Stimulated activated CD4-positive, alpha-beta T cell treated with anti-CD3 and anti-CD28 coated beads, Interleukin-2, amount 100 ng/mL, for 48 hours (primary cell): Measurements from ENCODE around the gene CA10.

Experiments used
- DNase-seq, 2 donors: peaks; one replicate each; pipeline ENCODE4 v3.0.0-alpha.2; 2020

CA10 gene

DNA sequence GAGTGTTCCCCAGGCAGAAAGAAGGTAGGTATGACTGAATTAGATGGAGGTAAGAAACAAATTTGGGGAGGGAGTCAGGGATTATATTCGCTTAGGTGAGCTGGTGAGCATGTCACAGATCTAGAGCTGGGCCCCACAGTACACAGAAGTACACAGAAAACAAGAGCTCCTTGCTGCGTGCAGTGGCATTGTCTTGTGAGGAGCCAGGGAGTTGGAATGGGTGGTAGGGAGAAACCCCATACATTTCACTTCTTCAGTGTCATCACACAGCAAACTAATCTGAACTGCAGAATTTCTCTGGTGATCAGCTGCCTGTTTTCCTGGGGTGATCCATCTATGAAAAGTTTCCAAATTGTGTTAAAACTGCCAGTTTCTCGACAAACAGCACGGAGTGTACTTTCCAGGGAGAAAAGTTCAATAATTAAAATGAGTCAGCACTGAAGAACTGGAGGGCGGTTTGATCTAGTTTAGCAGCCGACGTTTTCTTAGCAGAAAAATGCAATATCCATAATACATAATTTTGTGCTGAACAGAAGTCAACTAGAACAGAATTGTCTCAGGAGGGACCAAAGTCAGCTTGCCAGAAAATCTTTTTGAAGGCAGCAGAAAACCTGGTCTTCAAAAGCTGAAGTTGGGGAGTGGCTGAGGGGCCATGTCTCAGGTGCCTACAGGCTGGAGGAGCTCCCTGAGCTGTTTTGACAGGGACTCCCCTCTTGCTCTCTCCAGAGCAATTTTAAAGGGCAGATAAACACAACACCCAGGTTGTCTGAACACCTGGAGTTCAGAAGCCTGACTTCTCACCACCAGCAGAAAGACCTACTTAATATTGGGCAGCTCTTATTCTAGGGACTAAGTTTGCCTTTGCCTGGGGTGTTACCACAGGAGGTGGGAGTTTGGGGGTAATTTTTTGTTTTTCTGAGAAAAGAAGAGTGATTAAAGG, 448.6 kb downstream of the CA10 start:
- DNase-seq = no peak

DNA sequence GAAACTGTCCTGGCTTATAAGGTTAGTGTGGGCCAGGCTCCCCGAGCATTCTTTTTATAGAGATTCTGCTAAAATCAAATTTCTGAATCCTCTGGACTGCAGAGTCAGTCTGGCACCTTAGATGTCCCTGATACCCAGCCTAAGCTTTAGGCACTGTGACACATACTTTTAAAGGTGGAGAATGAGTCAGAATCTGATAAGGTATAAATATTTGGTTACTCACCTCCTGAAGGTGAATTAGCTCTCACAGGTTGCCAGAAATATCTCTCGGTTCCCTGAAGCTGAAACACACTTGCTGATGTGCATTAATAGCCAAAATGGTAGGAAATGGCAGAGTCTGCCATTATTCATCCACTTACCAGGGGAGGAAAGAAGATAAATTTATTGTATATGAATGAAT, 451.3 kb downstream of the CA10 start:
- no peak for DNase-seq

GRCh38 chr17:51706093-51706492, 452.4 kb downstream of the CA10 start:
- DNase-seq = no peak

DNA sequence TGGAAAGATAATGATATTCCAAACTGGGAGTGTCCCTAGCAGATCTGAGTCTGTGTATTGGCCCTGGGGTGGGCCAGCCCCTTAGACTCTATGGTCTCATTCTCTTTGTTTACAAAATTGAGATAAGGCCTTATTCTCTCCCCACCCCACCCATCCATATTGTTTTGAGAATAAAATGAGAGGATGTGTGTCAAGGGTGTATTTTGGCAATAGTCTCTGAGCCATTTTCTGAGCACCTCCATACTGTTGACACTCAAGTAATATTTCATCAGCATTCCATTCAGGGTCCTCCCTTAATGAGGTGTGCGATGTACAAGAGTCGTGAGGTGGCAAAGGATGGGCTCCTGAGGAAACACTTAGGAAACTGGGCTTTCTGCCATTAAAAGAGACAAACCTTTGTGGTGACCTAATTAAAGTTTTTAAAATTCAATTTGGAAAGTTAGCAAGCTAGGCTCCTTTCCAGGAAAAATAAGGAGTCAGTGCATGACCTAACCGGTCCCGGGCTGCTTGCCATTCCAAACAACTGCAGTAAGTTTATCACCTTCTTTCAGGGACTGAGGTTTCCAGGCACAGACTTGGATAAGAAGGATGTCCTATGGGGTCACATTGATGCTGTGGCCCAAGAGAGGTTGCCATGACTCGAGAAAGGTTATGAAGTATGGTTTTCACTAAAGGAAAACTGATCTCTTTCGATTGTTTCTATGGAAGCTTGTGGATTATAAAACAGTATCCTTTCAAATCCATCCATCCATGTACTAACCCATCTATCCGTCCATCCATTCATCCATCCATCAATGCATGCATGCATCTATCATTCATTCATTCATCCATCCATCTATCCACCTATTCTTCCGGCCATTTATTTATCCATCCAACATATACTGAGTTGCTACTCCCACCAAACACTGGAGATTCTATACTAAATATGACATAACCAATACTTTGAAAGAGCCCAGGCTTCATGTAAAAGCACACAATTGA, 454.9 kb downstream of the CA10 start:
- DNase-seq = no peak

DNA sequence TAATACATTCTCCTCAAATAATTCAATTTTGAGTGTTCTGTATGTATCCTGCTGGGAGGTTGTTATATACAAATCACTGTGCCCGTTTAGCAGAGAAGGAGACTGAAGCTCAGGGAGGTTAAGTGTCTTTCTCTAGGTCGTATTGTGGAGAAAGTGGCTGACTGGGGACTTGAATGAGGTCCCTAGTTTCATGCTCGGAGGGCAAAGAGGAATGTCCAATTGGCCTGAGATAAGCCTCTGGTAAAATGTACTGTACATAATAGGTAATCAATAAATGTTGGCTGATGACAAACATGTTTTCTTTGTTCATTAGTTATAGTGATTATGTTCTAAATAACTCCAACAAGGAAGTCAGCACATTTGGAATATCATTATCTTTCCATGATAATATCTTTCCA, 455.6 kb downstream of the CA10 start:
- no peak for DNase-seq

- no peak for DNase-seq
Measured at GRCh38 chr17:51701501-51701900, 457.0 kb downstream of the CA10 start.

DNA sequence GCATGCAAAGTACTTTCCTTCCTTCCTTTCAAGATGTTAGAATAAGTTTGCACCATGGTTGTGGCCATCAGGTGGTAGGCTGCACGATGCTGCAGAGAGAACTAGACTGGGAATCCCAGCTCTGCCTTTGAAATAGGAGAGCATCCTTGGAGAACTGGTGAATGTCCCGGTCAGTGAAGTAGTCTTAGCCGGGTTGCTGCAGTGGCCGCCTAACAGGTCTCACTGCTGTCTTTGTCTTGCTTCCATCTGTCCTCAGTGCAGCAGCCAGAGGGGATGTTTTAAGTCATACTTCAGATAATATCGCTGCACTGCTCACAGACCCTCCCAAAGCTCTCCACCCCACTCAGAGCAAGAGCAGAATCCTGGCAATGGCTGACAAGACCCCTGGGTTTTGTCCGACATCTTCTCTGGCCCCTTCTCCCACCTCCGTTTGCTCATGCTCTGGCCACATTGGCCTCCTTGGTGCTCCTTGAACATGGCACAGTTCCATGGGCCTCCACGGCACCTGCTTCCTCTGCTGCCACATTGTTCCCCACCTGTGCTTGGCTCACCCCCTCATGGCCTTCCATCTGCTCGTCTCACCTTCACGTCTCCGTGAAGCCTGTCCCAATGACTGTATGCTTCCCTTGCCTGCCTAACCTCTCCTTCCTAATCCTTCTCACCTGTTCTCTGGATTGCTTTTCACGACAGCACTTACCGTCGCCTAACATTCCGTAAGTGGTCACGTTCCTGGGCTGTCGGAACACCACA, 458.3 kb downstream of the CA10 start:
- DNase-seq = no peak

- DNase-seq = no peak
Measured at GRCh38 chr17:51699303-51699702, 459.2 kb downstream of the CA10 start.

DNA sequence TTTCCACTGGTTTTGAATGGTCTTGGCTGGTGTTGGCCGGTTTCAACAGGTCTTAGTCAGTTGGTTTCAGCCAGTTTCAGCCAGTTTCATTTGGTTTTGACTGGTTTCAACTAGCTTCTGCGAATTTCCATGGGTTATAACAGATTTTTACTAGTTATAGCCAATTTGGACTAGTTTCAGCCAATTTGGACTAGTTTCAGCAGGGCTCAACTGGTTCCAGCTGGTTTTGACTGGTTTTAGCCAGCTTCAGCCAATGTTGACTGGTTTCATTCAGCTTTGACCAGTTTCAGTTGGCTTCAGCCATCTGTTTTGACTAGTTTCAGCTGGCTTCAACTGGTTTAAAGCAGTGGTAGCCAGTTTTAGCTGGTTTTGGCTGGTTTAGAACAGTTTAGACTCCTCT, 465.6 kb downstream of the CA10 start:
- DNase-seq = no peak

- no peak for DNase-seq
Measured at GRCh38 chr17:51687887-51688286, 470.6 kb downstream of the CA10 start.

- DNase-seq = no peak
Measured at GRCh38 chr17:51685287-51685909, 473.1 kb downstream of the CA10 start.

GRCh38 chr17:51684214-51684613, 474.3 kb downstream of the CA10 start:
- no peak for DNase-seq

GRCh38 chr17:51683291-51683690, 475.2 kb downstream of the CA10 start:
- DNase-seq = no peak

DNA sequence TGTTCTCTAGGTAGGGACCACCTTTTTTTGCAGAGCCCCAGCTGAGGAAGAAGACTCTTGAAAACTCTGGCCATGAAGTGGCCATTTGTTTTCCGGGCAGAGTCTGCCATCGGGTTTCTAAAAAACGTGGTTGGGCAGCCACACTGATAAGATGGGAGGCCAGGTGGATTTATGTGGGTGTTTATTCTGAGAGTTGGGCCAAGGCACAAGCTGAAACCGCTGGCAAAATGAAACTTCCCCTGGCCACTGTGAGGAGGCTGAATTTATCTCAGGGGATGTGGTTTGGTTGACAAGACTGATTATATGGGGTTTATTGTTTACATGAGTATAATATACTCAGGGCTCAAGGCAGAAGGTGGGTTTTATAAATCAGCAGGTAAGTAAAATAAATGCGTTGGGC, 476.4 kb downstream of the CA10 start:
- no peak for DNase-seq

DNA sequence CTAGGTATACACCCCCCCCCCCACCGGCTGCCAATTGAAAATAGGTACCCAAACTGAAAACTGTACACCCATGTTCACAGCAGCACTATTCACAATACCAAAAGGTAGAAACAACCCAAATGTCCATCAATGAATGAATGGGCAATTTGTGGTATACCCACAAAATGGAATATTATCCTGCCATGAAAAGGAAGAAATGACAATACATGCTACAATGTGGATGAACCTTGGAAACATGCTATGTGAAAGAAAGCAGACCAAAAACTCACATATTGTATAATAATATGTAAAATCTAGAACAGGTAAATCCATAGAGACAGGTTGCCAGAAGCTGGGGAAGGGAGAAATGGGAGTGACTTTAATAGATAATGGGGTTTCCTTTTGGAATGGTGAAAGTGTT, 480.6 kb downstream of the CA10 start:
- DNase-seq = no peak

- DNase-seq = no peak
Measured at GRCh38 chr17:51676691-51677487, 481.6 kb downstream of the CA10 start.

DNA sequence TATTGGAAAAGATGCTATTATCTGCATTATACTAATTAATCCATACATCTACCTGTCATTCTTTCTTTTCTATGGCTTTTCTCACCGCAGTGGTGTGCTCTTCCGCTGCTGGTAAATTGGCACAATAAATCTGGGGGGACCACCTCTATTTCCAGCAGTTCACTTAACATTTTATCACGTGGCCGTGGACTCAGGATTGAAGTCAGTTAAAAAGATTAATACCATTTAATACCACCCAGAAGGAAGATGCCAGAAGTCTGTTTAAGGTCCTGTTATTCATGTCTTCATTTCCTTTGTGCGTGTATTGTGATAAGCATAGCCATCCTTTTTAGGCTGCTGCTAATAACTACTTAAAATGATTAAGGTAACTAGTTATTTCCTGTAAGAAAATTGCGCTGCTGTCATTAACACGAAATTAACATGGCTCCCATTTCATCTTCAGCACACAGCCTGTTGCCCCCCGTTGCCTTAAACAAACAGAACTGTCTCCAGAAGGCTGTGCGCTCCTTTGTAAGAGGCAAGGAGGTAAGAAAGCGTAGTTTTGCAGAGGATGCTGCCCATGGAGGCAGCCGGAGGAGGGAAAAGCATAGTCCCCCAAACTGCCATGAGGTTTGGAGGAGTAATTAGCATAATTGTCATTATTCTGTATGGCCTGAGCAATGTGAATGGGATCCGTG, 483.8 kb downstream of the CA10 start:
- DNase-seq = no peak

GRCh38 chr17:51673070-51673469, 485.4 kb downstream of the CA10 start:
- no peak for DNase-seq

DNA sequence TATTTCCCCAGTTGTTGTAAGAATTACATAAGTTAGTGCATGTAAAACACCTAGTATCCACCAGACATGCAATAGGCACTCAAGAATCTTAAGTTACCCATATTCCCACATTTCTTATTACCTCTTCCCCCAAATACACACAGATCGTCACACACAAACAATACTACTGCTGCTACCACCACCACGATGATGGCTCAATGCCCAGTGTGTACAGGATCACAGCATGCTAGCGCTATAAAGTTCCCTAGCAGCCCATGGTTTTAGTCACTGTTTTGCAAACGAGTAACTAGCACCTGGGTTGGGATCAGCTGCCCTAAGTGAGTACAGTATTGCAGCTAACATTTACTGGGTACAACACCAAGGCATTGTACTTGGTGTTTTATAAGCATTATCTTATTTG, 486.4 kb downstream of the CA10 start:
- no peak for DNase-seq

- DNase-seq = no peak
Measured at GRCh38 chr17:51670899-51671298, 487.6 kb downstream of the CA10 start.

GRCh38 chr17:51668963-51669246, 489.6 kb downstream of the CA10 start:
- DNase-seq = no peak
